HUES64 (cell line): ENCODE data around the gene TMEM258.

Source experiments
- H3K27ac ChIP-seq: 2 replicates; pipeline ENCODE4 v1.7.0; 2013; ENCODE audit warnings: low read depth, low read length, inconsistent platforms
- H3K27me3 ChIP-seq: 2 replicates; pipeline ENCODE4 v1.6.1; 2013; ENCODE audit warnings: mild to moderate bottlenecking, low read length; ENCODE audit not compliant: insufficient read depth
- H3K36me3 ChIP-seq: 2 replicates; pipeline ENCODE4 v1.6.1; 2013; ENCODE audit warnings: mild to moderate bottlenecking, low read length; ENCODE audit not compliant: insufficient read depth
- H3K4me1 ChIP-seq: 2 replicates; pipeline ENCODE4 v1.6.1; 2013; ENCODE audit warnings: mild to moderate bottlenecking, low read length, moderate library complexity; ENCODE audit not compliant: insufficient read depth
- H3K4me3 ChIP-seq: 2 replicates; pipeline ENCODE4 v1.5.1; 2013; ENCODE audit warnings: mild to moderate bottlenecking, low read length, moderate library complexity
- H3K9ac ChIP-seq: 2 replicates; pipeline ENCODE4 v1.6.1; 2013; ENCODE audit warnings: mild to moderate bottlenecking, low read depth, low read length
- H3K9me3 ChIP-seq: 2 replicates; pipeline ENCODE4 v1.6.1; 2013; ENCODE audit warnings: low read depth, low read length; ENCODE audit not compliant: insufficient read depth
- WGBS: fragments of 150-250, 120-280 bp; methylation state at CpG from one replicate; pipeline ENCODE4 v1.1.7; 2013; ENCODE audit warnings: missing lambda C conversion rate; 5-methylcytosine and 5-hydroxymethylcytosine counted together

Gene TMEM258

GRCh38 chr11:61762798-61763197 lies 29.6 kb downstream of the TMEM258 start:
- WGBS = 70% methylated on average over 14 of the region's 15 CpGs
- no peak overlapping the region for H3K9ac ChIP-seq
- H3K36me3 ChIP-seq = no peaks in the 10 kb centered on the region
- no peaks in the 10 kb centered on the region for H3K27me3 ChIP-seq
- peaks cover 4% of the 10 kb centered on the region; the same call in 1 of the 2 replicates for H3K4me1 ChIP-seq
- no peak overlapping the region for H3K27ac ChIP-seq
- no peaks in the 10 kb centered on the region for H3K9me3 ChIP-seq
- H3K4me3 ChIP-seq = no peak overlapping the region

- Histone ChIP-seq H3K9me3 (no peaks in the 10 kb centered on the region), H3K4me1 (peaks cover 4% of the 10 kb centered on the region; the same call in 1 of the 2 replicates), H3K9ac (no peak overlapping the region), H3K36me3 (no peaks in the 10 kb centered on the region), H3K27ac (no peak overlapping the region; the same call in 1 of the 2 replicates), H3K27me3 (no peaks in the 10 kb centered on the region), H3K4me3 (no peak overlapping the region)
- WGBS = 83% methylated on average over 10 of the region's 10 CpGs
Observed at GRCh38 chr11:61762223-61762615, 30.2 kb downstream of the TMEM258 start.

DNA sequence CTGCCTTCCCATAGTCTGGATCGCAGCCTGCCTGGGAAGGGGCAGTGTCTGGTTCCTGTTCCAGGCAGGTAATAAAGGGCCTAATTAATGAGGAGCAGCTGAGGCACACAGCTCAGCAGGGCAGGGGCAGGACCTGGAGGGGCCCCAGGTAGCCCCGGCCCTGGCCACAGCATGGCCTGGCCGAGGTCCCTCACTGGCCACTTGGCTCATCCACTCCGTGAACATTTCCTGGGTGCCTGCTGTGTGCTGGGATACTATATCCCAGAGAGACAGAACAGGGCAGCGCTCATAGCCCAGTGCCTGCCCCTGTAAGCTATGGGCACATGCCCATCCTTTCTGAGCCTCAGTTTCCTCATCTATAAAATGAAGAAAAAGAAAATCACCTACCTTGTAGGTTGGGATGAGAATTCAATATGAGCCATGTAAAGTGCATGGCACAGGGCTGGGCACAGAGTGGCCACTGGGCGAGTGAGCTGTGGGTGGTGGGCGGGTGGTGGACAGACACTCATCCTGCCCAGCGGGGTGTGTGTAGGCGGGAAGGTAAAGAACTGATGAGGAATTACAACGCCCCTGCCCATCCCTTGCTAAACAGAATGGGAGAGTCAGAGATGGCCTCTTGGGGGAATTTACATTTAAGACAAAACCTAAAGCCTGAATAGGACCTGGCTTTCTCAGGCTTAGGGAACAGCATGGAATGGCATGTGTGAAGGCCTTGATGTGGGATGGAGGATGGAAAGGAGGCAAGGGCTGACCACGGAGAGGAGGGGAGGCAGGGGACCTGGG lies 30.8 kb downstream of the TMEM258 start:
- Histone ChIP-seq H3K27me3 (no peaks in the 10 kb centered on the region), H3K9me3 (no peaks in the 10 kb centered on the region), H3K9ac (no peak overlapping the region), H3K4me3 (no peak overlapping the region), H3K27ac (no peak overlapping the region), H3K4me1 (peaks cover 7% of the 10 kb centered on the region; the same call in 1 of the 2 replicates), H3K36me3 (no peaks in the 10 kb centered on the region)
- 72% methylated on average over 11 of the region's 11 CpGs for WGBS

GRCh38 chr11:61760946-61761345 lies 31.5 kb downstream of the TMEM258 start:
- 68% methylated on average over 12 of the region's 13 CpGs for WGBS
- H3K4me3 ChIP-seq = no peak overlapping the region
- H3K27ac ChIP-seq = no peak overlapping the region
- H3K9ac ChIP-seq = no peak overlapping the region
- H3K4me1 ChIP-seq = peaks cover 14% of the 10 kb centered on the region; the same call in 1 of the 2 replicates
- H3K36me3 ChIP-seq = no peaks in the 10 kb centered on the region
- no peaks in the 10 kb centered on the region for H3K27me3 ChIP-seq
- H3K9me3 ChIP-seq = no peaks in the 10 kb centered on the region

- no peak overlapping the region for H3K9ac ChIP-seq
- 96% methylated on average over 15 of the region's 15 CpGs for WGBS
- H3K36me3 ChIP-seq = no peaks in the 10 kb centered on the region
- no peak overlapping the region for H3K27ac ChIP-seq
- H3K4me3 ChIP-seq = no peak overlapping the region
- H3K27me3 ChIP-seq = peaks cover 17% of the 10 kb centered on the region
- peaks cover 20% of the 10 kb centered on the region for H3K4me1 ChIP-seq
- H3K9me3 ChIP-seq = no peaks in the 10 kb centered on the region
Observed at GRCh38 chr11:61757213-61757862, 35.1 kb downstream of the TMEM258 start.

DNA sequence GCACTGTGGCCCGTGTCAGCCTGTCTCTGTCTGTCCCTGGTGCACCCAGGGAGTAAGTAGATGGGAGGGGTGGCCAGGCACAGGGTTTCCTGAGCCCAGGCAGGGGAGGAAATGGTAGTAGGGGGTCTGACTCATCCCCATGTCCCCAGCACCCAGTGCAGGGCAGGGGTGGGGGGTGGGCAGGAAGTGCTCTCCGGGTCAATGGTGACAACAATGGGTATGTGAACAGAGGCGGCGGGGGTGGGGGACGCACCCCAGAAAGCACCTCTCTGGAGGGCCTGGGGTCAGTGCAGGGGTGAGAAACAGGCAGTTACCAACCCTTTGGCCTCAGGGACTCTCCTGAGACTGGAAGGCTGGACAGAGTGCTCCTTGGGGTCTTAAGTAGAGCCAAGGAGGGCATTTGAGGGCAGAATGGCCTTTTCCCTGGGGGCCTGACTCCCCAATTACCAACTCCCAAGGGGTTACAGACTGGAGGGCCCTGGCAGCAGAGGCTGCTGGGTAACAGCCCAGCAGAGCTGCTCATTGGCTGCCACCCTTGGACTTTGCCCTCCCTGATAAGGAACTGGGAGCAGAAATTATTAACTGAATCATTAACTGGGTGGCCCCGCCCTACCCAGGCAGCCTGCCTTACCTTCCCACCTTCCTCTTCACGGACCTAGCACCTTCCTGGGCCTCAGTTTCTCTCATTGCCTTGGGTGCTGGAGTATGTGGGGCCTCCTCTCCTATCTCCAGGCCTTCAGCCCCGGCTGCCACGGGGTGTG lies 35.8 kb downstream of the TMEM258 start:
- Histone ChIP-seq H3K9me3 (no peaks in the 10 kb centered on the region), H3K36me3 (no peaks in the 10 kb centered on the region), H3K27me3 (peaks cover 23% of the 10 kb centered on the region), H3K27ac (no peak overlapping the region), H3K9ac (no peak overlapping the region), H3K4me1 (peaks cover 15% of the 10 kb centered on the region), H3K4me3 (no peak overlapping the region)
- WGBS = 72% methylated on average over 9 of the region's 9 CpGs

- Histone ChIP-seq H3K9ac (no peak overlapping the region), H3K4me1 (peaks cover 15% of the 10 kb centered on the region), H3K9me3 (no peaks in the 10 kb centered on the region), H3K4me3 (no peak overlapping the region), H3K27ac (no peak overlapping the region), H3K27me3 (peaks cover 27% of the 10 kb centered on the region), H3K36me3 (no peaks in the 10 kb centered on the region)
- WGBS = 74% methylated on average over 4 of the region's 4 CpGs
Observed at GRCh38 chr11:61756147-61756451, 36.3 kb downstream of the TMEM258 start.

GRCh38 chr11:61754534-61755482 lies 37.6 kb downstream of the TMEM258 start:
- Histone ChIP-seq H3K4me3 (no peak overlapping the region), H3K4me1 (peaks cover 22% of the 10 kb centered on the region), H3K9ac (no peak overlapping the region), H3K27me3 (peaks cover 30% of the 10 kb centered on the region), H3K9me3 (no peaks in the 10 kb centered on the region), H3K36me3 (no peaks in the 10 kb centered on the region), H3K27ac (no peak overlapping the region)
- WGBS = 81% methylated on average over 31 of the region's 31 CpGs

- Histone ChIP-seq H3K9me3 (no peaks in the 10 kb centered on the region), H3K27ac (no peak overlapping the region), H3K36me3 (no peaks in the 10 kb centered on the region), H3K4me3 (no peak overlapping the region), H3K9ac (no peak overlapping the region), H3K4me1 (peaks cover 30% of the 10 kb centered on the region), H3K27me3 (peaks cover 30% of the 10 kb centered on the region)
- WGBS = 81% methylated on average over 4 of the region's 5 CpGs
Observed at GRCh38 chr11:61753672-61754071, 38.7 kb downstream of the TMEM258 start.

- H3K9ac ChIP-seq = peak overlapping the region; percentile 71
- H3K9me3 ChIP-seq = no peaks in the 10 kb centered on the region
- H3K27me3 ChIP-seq = peaks cover 30% of the 10 kb centered on the region
- peak overlapping the region; percentile 74 for H3K4me3 ChIP-seq
- no peaks in the 10 kb centered on the region for H3K36me3 ChIP-seq
- 37% methylated on average over 17 of the region's 17 CpGs for WGBS
- peaks cover 30% of the 10 kb centered on the region for H3K4me1 ChIP-seq
- no peak overlapping the region for H3K27ac ChIP-seq
Observed at GRCh38 chr11:61752925-61753521, 39.4 kb downstream of the TMEM258 start.
